LNCAP (cell line): Measurements from ENCODE around the gene ACSL1.

Experiments
- CTCF ChIP-seq: fragments of 450-650 bp; IDR thresholded peaks from 2 replicates; pipeline ENCODE4 v1.5.1; 2017; ENCODE audit warnings: mild to moderate bottlenecking

The ACSL1 gene

GRCh38 chr4:184760681-184761080 lies 65.1 kb downstream of the ACSL1 start:
- TF ChIP-seq CTCF, result no peak

- no peak for TF ChIP-seq CTCF
Observed at GRCh38 chr4:184757810-184758209, 68.0 kb downstream of the ACSL1 start.

- TF ChIP-seq CTCF, result no peak
Observed at GRCh38 chr4:184756399-184756798, 69.4 kb downstream of the ACSL1 start.

- no peak for TF ChIP-seq CTCF
Observed at GRCh38 chr4:184755278-184755677, 70.5 kb downstream of the ACSL1 start.

GRCh38 chr4:184752496-184753275 lies 73.1 kb downstream of the ACSL1 start:
- TF ChIP-seq CTCF, result no peak

GRCh38 chr4:184751585-184751956 lies 74.2 kb downstream of the ACSL1 start:
- TF ChIP-seq CTCF, result no peak

GRCh38 chr4:184750926-184751584 lies 74.7 kb downstream of the ACSL1 start:
- no peak for TF ChIP-seq CTCF
